ENCODE results near the gene IFIT2.
A peak's percentile ranks its signal among the peaks of the same experiment; 100 is the strongest.
"Not testable (repeated sequence)": the region's sequence is repeated elsewhere in the genome, so short reads cannot be mapped to it uniquely, and the experiment has no call there.

The IFIT2 gene

DNA sequence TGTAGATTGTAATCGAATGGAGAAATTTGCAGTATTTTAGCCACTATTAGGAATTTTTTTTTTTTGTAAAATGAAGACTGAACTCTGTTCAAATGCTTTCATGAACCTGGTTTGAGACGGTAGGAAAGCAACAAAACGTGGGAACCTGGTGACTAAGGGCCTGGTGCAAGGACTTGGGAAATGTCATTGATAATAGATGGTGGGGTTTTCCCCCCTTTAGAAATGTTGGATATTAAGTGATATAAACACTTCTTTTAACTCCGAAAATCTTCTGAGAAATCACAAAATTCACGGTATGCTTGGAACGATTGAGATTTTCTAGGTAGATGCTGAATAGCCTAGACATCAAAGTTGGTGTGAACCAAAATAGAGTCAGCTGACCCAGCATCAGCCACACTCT lies 6.4 kb downstream of the IFIT2 start:
- DNase-seq (ENCODE audit: low read depth) = no peak

DNA sequence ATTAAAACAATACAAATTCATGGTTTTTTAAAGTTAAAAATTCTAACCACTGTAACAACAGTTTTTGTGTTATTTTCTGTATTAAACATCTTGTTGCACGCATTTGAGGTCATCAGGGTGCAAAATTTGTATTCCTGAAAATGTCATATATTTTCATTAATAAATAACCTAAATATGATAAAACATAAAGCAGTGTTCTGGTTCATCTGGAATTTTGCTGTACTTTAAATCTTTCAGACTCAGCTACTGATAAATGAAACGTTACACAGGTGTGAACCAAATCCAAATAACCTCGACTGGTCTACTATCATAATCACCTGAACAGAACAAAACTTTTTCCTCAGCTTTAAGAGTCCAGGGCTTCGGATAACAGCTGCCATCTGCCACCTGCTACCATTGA lies 6.9 kb downstream of the IFIT2 start:
- no peak for DNase-seq (ENCODE audit: low read depth)

DNA sequence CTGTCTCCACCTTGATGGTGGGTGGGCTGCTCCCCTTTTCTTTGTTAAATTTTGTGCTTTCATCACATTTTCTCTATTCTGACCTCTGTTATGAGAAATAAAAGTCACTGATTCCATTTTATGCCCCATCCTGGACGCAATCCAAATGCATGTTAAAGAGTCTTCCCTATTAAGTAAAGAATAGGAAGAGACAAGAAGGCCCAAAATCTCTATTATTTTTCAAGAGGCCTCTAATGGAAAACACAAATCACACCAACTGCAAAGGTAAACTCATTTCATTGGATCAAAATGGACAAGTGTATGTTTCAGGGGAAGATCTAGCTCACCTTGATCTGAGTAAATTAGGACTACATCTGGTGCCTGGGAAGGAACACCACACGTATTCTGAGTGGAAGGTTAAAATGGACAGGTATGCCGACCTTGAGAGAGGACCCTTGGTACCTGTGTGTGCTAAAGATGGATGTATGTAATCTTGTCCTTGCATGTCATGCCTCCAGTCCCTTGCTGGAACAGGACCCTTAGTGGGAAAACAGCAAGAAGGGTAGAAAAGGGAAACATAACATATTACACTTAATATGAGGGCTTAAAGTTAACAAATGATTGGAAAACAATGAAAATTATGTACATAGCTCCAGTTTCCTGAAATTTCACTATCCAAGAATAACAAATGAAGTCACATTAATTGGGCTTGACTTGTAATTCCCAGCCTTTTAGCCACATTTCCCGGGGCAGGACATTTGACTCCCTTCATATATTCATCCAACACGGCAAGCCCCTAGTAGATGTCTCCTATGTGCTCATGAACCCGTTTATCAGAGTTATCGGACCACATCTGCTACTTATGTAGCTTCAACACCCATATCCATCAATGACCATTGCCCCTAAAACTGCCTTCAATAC lies 7.6 kb downstream of the IFIT2 start:
- DNase-seq (ENCODE audit: low read depth) = no peak

GRCh38 chr10:89310056-89310893 lies 8.4 kb downstream of the IFIT2 start:
- no peak for DNase-seq (ENCODE audit: low read depth)

GRCh38 chr10:89312973-89313372 lies 11.1 kb downstream of the IFIT2 start:
- DNase-seq (ENCODE audit: low read depth) = no peak

DNA sequence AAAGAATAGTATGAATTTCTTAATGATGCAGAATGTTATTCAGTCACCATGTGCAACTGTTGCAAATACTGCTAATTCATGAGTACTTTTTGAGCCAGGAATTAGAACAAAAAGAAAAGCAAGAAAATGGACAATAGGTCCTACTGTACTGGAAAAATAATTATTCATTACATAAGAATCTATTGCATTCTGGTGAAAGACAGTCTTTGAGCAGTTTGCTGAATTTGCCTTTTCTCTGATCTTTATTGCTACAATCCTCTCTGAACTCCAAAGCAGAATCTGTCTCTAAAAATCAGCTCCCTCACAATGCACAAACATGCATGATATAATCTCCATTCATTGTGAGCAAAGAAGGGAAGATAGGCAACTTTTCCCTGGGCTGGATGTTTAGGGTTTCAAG lies 12.8 kb downstream of the IFIT2 start:
- DNase-seq (ENCODE audit: low read depth) = no peak

- DNase-seq (ENCODE audit: low read depth) = not testable (repeated sequence)
Observed at GRCh38 chr10:89318047-89318446, 16.2 kb downstream of the IFIT2 start.

DNA sequence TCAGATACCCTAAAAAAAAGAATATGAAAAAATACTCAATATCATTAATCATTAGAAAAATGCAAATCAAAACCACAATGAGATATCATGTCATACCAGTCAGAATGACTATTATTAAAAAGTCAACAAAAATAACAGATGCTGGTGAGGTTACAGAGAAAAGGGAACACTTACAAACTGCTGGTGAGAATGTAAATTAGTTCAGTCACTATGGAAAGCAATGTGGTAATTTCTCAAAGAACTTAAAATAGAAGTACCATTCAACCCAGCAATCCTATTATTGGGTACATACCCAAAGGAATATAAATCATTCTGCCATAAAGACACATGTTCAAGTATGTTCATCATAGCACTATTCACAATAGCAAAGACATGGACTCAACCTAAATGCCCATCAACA lies 23.2 kb downstream of the IFIT2 start:
- DNase-seq (ENCODE audit: low read depth) = not testable (repeated sequence)

DNA sequence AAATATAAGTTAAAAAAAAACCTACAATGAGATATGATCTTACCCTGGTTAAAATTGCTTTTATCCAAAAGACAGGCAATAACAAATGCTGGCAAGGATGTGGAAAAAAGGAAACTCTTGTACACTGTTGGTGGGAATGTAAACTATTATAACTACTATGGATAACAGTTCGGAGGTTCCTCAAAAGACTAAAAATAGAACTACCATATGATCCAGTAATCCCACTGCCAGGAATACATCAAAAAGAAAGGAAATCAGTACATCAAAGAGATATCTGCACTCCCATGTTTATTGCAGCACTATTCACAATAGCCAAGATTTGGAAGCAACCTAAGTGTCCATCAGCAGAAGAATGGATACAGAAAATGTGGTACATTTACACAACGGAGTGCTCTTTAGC lies 24.0 kb downstream of the IFIT2 start:
- not testable (repeated sequence) for DNase-seq (ENCODE audit: low read depth)

DNA sequence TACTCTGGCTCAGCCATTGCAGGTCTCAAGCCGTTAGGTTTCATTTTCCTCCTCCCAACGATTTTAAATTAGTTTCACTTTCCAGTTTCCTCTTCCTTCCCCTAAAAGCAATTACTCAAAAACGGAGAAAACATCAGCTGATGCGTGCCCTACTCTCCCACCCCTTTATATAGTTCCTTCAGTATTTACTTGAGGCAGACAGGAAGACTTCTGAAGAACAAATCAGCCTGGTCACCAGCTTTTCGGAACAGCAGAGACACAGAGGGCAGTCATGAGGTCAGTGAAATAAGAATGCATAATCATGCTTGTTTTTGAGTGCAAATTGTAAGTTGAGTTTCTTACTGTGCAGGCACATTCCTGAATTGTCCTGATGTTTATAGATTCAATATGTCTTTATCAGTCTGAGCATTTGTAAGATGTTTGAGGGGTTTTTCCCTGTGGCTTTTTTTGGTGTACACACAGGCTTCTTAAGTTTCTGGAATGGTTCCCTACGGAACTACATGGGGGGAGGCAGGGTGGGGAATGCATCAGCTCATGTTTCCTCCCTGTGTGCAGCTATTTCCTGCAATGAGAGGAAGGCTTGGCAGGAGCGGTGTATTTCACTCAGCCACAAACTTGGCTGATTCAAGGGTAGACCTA lies 26.1 kb downstream of the IFIT2 start, which contains the start of gene IFIT3:
Gene IFIT3, plus strand, starts transcription at position 195 of the 639 bp plus-strand sequence. Its CDS starts 77 bp downstream, at position 272.
- peak; percentile 90 for DNase-seq (ENCODE audit: low read depth)

DNA sequence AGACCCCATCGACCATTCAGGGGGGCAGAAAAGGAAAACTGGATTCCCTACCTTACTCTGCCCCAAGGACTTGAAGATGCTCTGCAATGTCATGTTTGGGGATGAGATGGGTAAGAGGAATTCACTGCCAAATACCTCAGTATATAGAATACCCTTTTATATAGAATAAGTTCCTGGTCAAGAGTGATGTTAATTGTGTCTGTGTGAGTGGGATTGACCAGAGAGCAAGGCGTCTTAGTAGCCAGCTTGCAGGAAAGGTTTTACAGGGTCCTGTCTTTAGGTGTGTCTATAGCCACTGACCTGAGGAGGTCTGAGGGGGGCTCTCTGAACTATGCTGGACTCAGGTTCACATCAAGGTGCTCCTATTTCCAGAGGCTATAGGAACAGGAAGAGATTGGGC lies 27.3 kb downstream of the IFIT2 start:
- DNase-seq (ENCODE audit: low read depth) = no peak

DNA sequence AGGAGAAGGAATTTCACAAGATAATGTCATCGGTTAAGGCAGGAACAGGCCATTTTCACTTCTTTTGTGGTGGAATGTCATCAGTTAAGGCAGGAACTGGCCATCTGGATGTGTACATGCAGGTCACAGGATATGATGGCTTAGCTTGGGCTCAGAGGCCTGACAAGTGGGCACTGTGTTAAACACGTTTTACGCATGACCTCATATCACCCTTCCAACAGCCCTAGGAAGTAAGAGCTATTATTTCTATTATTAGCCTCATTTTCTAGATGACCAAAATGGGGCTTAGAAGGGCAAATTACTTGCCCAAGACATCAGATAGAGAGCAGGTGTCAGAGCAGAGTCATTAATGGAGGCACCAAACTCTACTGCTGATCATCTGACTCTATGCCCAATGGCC lies 28.2 kb downstream of the IFIT2 start:
- not testable (repeated sequence) for DNase-seq (ENCODE audit: low read depth)

DNA sequence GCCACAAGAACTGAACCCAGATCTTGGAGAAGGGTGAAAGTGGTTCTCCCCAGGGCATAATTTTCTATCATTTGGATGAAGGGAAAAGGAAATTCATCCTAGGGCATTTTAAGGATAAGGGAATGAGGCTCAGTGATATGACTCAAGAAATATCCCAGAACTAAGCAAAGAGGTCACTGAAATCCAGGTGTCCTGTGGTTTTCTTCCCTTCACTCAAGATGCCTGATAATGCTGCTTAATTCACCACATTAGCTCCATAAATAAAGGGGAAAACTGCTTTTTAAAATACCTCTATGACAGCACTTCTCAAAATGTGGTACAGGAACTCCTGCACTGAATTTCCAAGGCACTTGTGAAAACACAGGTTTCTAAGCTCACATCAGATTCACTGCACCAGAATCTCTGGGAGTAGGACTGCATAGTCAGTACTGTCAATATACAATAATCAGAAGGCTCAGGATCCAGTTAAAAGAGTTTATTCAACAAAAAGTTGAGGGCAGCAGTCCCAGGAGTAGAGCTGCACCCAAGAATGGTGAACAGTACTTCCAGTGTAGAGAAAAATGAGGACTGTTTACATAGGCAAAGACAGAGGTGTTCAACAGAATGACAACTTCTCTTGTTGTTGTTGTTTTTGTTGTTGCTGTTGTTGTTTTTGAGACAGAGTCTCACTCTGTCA lies 28.8 kb downstream of the IFIT2 start:
- DNase-seq (ENCODE audit: low read depth) = no peak

DNA sequence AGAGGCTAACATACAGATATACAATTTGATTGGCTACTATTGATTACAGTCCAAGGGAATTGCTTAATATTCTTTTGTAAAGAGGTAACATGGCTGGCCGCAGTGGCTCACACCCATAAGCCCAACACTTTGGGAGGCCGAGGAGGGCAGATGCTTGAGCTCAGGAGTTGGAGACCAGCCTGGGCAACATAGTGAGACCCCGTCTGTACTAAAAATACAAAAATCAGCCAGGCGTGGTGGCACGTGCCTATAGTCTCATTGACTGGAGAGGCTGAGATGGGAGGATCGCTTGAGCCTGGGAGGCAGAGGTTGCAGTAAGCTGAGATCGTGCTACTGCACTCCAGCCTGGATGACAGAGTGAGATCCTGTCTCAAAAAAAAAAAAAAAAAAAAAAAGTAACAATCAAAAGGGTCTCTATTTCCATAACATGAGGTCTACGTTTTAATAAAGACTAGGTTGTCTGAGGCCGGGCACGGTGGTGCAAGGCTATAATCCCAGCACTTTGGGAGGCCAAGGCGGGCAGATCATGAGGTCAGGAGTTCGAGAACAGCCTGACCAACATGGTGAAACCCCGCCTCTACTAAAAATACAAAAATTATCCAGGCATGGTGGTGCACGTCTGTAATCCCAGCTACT lies 29.8 kb downstream of the IFIT2 start:
- not testable (repeated sequence) for DNase-seq (ENCODE audit: low read depth)

GRCh38 chr10:89332123-89332633 lies 30.3 kb downstream of the IFIT2 start:
- DNase-seq (ENCODE audit: low read depth) = peak; percentile 75

- DNase-seq (ENCODE audit: low read depth) = no peak
Observed at GRCh38 chr10:89335226-89335625, 33.4 kb downstream of the IFIT2 start.

DNA sequence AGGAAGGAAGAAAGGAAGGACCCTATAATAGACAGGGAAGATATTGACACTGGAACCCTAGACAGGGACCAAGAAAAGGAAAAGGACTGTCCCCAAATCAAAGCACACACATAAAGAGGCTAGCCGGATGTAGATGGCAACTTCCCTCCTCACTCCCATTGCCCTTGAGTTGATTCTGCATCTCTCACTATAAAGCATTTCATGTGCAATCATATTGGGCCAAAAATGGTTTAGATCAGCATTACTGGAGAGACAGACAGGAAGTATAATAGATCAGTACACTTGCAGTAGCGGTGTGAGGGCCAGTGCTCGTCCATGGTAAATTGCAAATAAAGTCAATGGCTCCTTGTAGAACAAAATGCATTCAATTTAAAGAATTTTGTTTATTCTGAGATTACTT lies 34.4 kb downstream of the IFIT2 start:
- DNase-seq (ENCODE audit: low read depth) = no peak

GRCh38 chr10:89337484-89337883 lies 35.6 kb downstream of the IFIT2 start:
- DNase-seq (ENCODE audit: low read depth) = no peak

GRCh38 chr10:89338713-89339112 lies 36.9 kb downstream of the IFIT2 start:
- no peak for DNase-seq (ENCODE audit: low read depth)

- no peak for DNase-seq (ENCODE audit: low read depth)
Observed at GRCh38 chr10:89339875-89340274, 38.0 kb downstream of the IFIT2 start.

DNA sequence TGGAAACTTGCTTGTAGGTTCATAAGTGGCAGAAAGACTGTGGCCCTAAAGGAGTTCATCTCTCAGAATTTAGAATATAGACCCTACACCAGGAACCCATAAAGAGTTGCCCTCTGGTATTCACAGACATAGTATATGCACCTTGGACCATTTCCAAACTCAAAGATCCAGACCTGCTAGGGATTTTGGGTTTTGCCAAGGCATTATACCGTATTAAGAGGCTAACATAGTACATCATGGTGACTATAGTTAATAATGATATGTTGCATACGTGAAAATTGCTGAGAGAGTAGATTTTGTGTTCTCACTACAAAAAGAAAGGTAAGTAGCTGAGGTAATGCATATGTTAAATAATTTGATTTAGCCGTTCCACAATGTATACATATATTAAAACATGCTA lies 39.8 kb downstream of the IFIT2 start:
- no peak for DNase-seq (ENCODE audit: low read depth)
